ENCODE data around the gene BMERB1.
"Not testable (repeated sequence)": the region's sequence is repeated elsewhere in the genome, so short reads cannot be mapped to it uniquely, and the experiment has no call there.

BMERB1 gene

GRCh38 chr16:15425861-15426260 lies 8.5 kb upstream of the BMERB1 start:
- DNase-seq (ENCODE audit: low read depth): no peak

GRCh38 chr16:15426796-15427195 lies 7.6 kb upstream of the BMERB1 start:
- no peak for DNase-seq (ENCODE audit: low read depth)

GRCh38 chr16:15427648-15428239 lies 6.6 kb upstream of the BMERB1 start:
- DNase-seq (ENCODE audit: low read depth): peak; percentile 31

GRCh38 chr16:15430884-15431283 lies 3.5 kb upstream of the BMERB1 start:
- not testable (repeated sequence) for DNase-seq (ENCODE audit: low read depth)

- DNase-seq (ENCODE audit: low read depth): no peak
Observed at GRCh38 chr16:15434079-15434424, 336 bp upstream of the BMERB1 start.

- DNase-seq (ENCODE audit: low read depth): no peak
Observed at GRCh38 chr16:15435216-15435864, 952 bp downstream of the BMERB1 start.

GRCh38 chr16:15439102-15439501 lies 4.7 kb downstream of the BMERB1 start:
- DNase-seq (ENCODE audit: low read depth): no peak

- no peak for DNase-seq (ENCODE audit: low read depth)
Observed at GRCh38 chr16:15439521-15439920, 5.1 kb downstream of the BMERB1 start.

GRCh38 chr16:15440852-15441251 lies 6.5 kb downstream of the BMERB1 start:
- no peak for DNase-seq (ENCODE audit: low read depth)

GRCh38 chr16:15442140-15442539 lies 7.8 kb downstream of the BMERB1 start:
- not testable (repeated sequence) for DNase-seq (ENCODE audit: low read depth)

GRCh38 chr16:15443753-15444152 lies 9.4 kb downstream of the BMERB1 start:
- no peak for DNase-seq (ENCODE audit: low read depth)

GRCh38 chr16:15444264-15444663 lies 9.9 kb downstream of the BMERB1 start:
- no peak for DNase-seq (ENCODE audit: low read depth)

GRCh38 chr16:15445450-15445849 lies 11.1 kb downstream of the BMERB1 start:
- DNase-seq (ENCODE audit: low read depth): no peak

- DNase-seq (ENCODE audit: low read depth): no peak
Observed at GRCh38 chr16:15446901-15447300, 12.5 kb downstream of the BMERB1 start.

- no peak for DNase-seq (ENCODE audit: low read depth)
Observed at GRCh38 chr16:15450624-15451023, 16.2 kb downstream of the BMERB1 start.

- no peak for DNase-seq (ENCODE audit: low read depth)
Observed at GRCh38 chr16:15451098-15451731, 16.8 kb downstream of the BMERB1 start.

- DNase-seq (ENCODE audit: low read depth): no peak
Observed at GRCh38 chr16:15452246-15452855, 18.0 kb downstream of the BMERB1 start.

GRCh38 chr16:15453296-15453695 lies 18.9 kb downstream of the BMERB1 start:
- not testable (repeated sequence) for DNase-seq (ENCODE audit: low read depth)

- not testable (repeated sequence) for DNase-seq (ENCODE audit: low read depth)
Observed at GRCh38 chr16:15454933-15455332, 20.5 kb downstream of the BMERB1 start.

GRCh38 chr16:15457400-15457799 lies 23.0 kb downstream of the BMERB1 start:
- no peak for DNase-seq (ENCODE audit: low read depth)

- no peak for DNase-seq (ENCODE audit: low read depth)
Observed at GRCh38 chr16:15457958-15458357, 23.6 kb downstream of the BMERB1 start.

- DNase-seq (ENCODE audit: low read depth): no peak
Observed at GRCh38 chr16:15459791-15460190, 25.4 kb downstream of the BMERB1 start.

- DNase-seq (ENCODE audit: low read depth): no peak
Observed at GRCh38 chr16:15460601-15461000, 26.2 kb downstream of the BMERB1 start.
